Left lung (tissue), 10 donors: ENCODE results near the gene DNM3. TPM values are rescaled to one million over a fixed set of nuclear protein-coding genes. Genes with fewer than 3 reads are reported as not detected.

Experiments
- ATAC-seq: fragments of 200-7000 bp; cut with Tn5 transposase; one replicate; pipeline ENCODE4 v1.9.1; 2020; ENCODE audit warnings: moderate library complexity
- DNase-seq, 4 donors: peaks; one replicate each; pipeline ENCODE4 v3.0.0-alpha.2; 2013 to 2020
- H3K27ac ChIP-seq, 2 donors: fragments of 200-600 bp; sonication (generic) in 1 of 2; one replicate each; pipeline versions ENCODE4 v1.5.0 to v1.8.0; 2020 to 2021
- H3K27me3 ChIP-seq, 2 donors: fragments of 200-600 bp; sonication (generic) in 1 of 2; one replicate each; pipeline versions ENCODE4 v1.5.0 to v1.8.0; 2020 to 2021
- H3K36me3 ChIP-seq, 2 donors: fragments of 200-600 bp; sonication (generic) in 1 of 2; one replicate each; pipeline versions ENCODE4 v1.5.0 to v1.8.0; 2020 to 2021
- H3K4me1 ChIP-seq, 2 donors: fragments of 200-600 bp; one replicate each; pipeline ENCODE4 v1.8.0; 2021
- H3K4me3 ChIP-seq, 2 donors: fragments of 200-600 bp; sonication (generic) in 1 of 2; one replicate each; pipeline versions ENCODE4 v1.5.0 to v1.8.0; 2020 to 2021; ENCODE audit warnings: mild to moderate bottlenecking in 1 of 2
- H3K9me3 ChIP-seq, 2 donors: fragments of 200-600 bp; sonication (generic) in 1 of 2; one replicate each; pipeline versions ENCODE4 v1.5.0 to v1.8.0; 2020 to 2021
- CTCF ChIP-seq, 2 donors: fragments of 200-600 bp; sonication (generic) in 1 of 2; IDR thresholded peaks; one replicate each; pipeline versions ENCODE4 v1.5.0 to v1.8.0; 2021; ENCODE audit warnings: antibody characterized with exemption in 2 of 2
- intact Hi-C, 2 donors: fragments of 100-400 bp; cut with DNase I; formaldehyde crosslinking; loops; one replicate each; pipeline versions ENCODE4 v1.11.2 to v1.14.2; 2022
- polyA plus RNA-seq, 6 donors: library from polyadenylated mRNA; unstranded; fragments of 120-200 nt; gene quantifications; one replicate each; pipeline ENCODE4 v1.2.1, GENCODE V29; 2013; ENCODE audit not compliant: insufficient read length in 6 of 6
- total RNA-seq, 2 donors: library from RNA; stranded (reverse); fragmentation: NEBNext Ultra II Directional; extraction: Animal tissue kit (Norgen Biotek cat#: 25700); gene quantifications; one replicate each; pipeline ENCODE4 v1.2.1, GENCODE V29; 2021
- donor health status: DM: no; HTN: yes; CAD: no.
- donor health status: DM: no; HTN: no; CAD: no.

Gene DNM3
- total and polyA plus RNA-seq, 8 donors: 5.2 to 7.7 (median 6.3) TPM

GRCh38 chr1:172325531-172325930, 484.2 kb downstream of the DNM3 start:
- H3K27ac ChIP-seq: no peak overlapping the region
- no peak for ATAC-seq
- no peak for TF ChIP-seq CTCF (IDR thresholded peaks at IDR 0.05)
- peaks cover 7 to 10% of the 10 kb centered on the region in 2 donors for H3K4me1 ChIP-seq
- H3K27me3 ChIP-seq: no peaks in the 10 kb centered on the region
- H3K36me3 ChIP-seq: no peaks in the 10 kb centered on the region
- DNase-seq: no peak
- no peaks in the 10 kb centered on the region for H3K9me3 ChIP-seq
- intact Hi-C loops: no loop called here
- no peak overlapping the region for H3K4me3 ChIP-seq

- no peak for TF ChIP-seq CTCF (IDR thresholded peaks at IDR 0.05)
- intact Hi-C loops: no loop called here
- DNase-seq (no peak), ATAC-seq (no peak)
- Histone ChIP-seq H3K4me1 (peaks cover 7% of the 10 kb centered on the region in 2 donors), H3K4me3 (no peak overlapping the region), H3K36me3 (no peaks in the 10 kb centered on the region), H3K9me3 (no peaks in the 10 kb centered on the region), H3K27ac (no peak overlapping the region), H3K27me3 (no peaks in the 10 kb centered on the region)
These were observed 484.8 kb downstream of the DNM3 start for GRCh38 chr1:172326136-172326535.

GRCh38 chr1:172328266-172328665, 487.0 kb downstream of the DNM3 start:
- intact Hi-C loops: no loop called here
- H3K27me3 ChIP-seq: no peaks in the 10 kb centered on the region
- no peak for TF ChIP-seq CTCF (IDR thresholded peaks at IDR 0.05)

GRCh38 chr1:172332230-172332629, 490.9 kb downstream of the DNM3 start:
- H3K36me3 ChIP-seq: no peaks in the 10 kb centered on the region

More at GRCh38 chr1:172328266-172328665, 487.0 kb downstream of the DNM3 start:
- DNase-seq (no peak), ATAC-seq (no peak)
- no peaks in the 10 kb centered on the region for H3K36me3 ChIP-seq
- H3K4me1 ChIP-seq: peaks cover 0 to 7% of the 10 kb centered on the region in 2 donors
- no peaks in the 10 kb centered on the region for H3K9me3 ChIP-seq
- no peak overlapping the region for H3K27ac ChIP-seq
- H3K4me3 ChIP-seq: no peak overlapping the region

GRCh38 chr1:172335377-172335776, 494.1 kb downstream of the DNM3 start:
- Histone ChIP-seq H3K36me3 (no peaks in the 10 kb centered on the region), H3K27ac (no peak overlapping the region), H3K9me3 (no peaks in the 10 kb centered on the region), H3K27me3 (no peaks in the 10 kb centered on the region), H3K4me1 (no peaks in the 10 kb centered on the region), H3K4me3 (no peak overlapping the region)
- DNase-seq: no peak
- intact Hi-C loops: no loop called here
- no peak for ATAC-seq
- TF ChIP-seq CTCF (IDR thresholded peaks at IDR 0.05): no peak

More at GRCh38 chr1:172332230-172332629, 490.9 kb downstream of the DNM3 start:
- Histone ChIP-seq H3K4me3 (no peak overlapping the region), H3K9me3 (no peaks in the 10 kb centered on the region), H3K27me3 (no peaks in the 10 kb centered on the region), H3K4me1 (no peaks in the 10 kb centered on the region), H3K27ac (no peak overlapping the region)
- TF ChIP-seq CTCF (IDR thresholded peaks at IDR 0.05): no peak
- DNase-seq (no peak), ATAC-seq (no peak)
- intact Hi-C loops: no loop called here
